Measurements from ENCODE around the gene SIGLEC12. TPM values are rescaled to one million over a fixed set of nuclear protein-coding genes. Genes with fewer than 3 reads are reported as not detected.
A peak's percentile ranks its signal among the peaks of the same experiment; 100 is the strongest.

SIGLEC12 gene
- total and polyA plus RNA-seq, 9 of the 15 experiments (the other 6 are each of a cell fraction or from before 2014, with no cell fraction given), result 0.08 to 1.3 (median 0.54) TPM

- TF ChIP-seq CTCF (IDR thresholded peaks at IDR 0.05 in 2 of 3, conservative IDR thresholded peaks at IDR 0.05 in 1 of 3; ENCODE audit: insufficient read depth in 2 of 3, low read depth in 1 of 3, low read length in 3 of 3) (no peak), POLR2A (conservative IDR thresholded peaks at IDR 0.05) (no peak), MAFG (tag; conservative IDR thresholded peaks at IDR 0.05) (no peak), ZNF354B (CRISPR knock-in tag; IDR thresholded peaks at IDR 0.05) (no peak), CXXC5 (CRISPR knock-in tag; IDR thresholded peaks at IDR 0.05) (no peak), RBM14 (IDR thresholded peaks at IDR 0.05; ENCODE audit: borderline replicate concordance, insufficient read depth, low read depth, low read length) (no peak), ZBTB49 (CRISPR knock-in tag; IDR thresholded peaks at IDR 0.05; ENCODE audit: borderline replicate concordance) (no peak), CAMTA2 (CRISPR knock-in tag; conservative IDR thresholded peaks at IDR 0.05) (no peak), RNF219 (CRISPR knock-in tag; IDR thresholded peaks at IDR 0.05) (no peak), LCOR (CRISPR knock-in tag; IDR thresholded peaks at IDR 0.05) (no peak), MCM3 (IDR thresholded peaks at IDR 0.05) (no peak), ZNF121 (CRISPR knock-in tag; conservative IDR thresholded peaks at IDR 0.05) (no peak), MAFK (IDR thresholded peaks at IDR 0.05; ENCODE audit: low read length) (no peak), CCNT2 (IDR thresholded peaks at IDR 0.05; ENCODE audit: borderline replicate concordance, extremely low read depth, insufficient read length, low read depth, low read length) (no peak), ARID3B (CRISPR knock-in tag; IDR thresholded peaks at IDR 0.05; ENCODE audit: borderline replicate concordance) (0 out of 2 replicates have a peak, but pooled peaks have one; percentile 35), ZNF280B (CRISPR knock-in tag; IDR thresholded peaks at IDR 0.05) (no peak), CEBPG (CRISPR knock-in tag; IDR thresholded peaks at IDR 0.05) (no peak), CEBPG (tag; conservative IDR thresholded peaks at IDR 0.05 in 1 of 2, IDR thresholded peaks at IDR 0.05 in 1 of 2) (no peak), ZNF76 (CRISPR knock-in tag; IDR thresholded peaks at IDR 0.05; ENCODE audit: borderline replicate concordance) (peak; percentile 80; the same call in 1 of the 2 replicates), SP2 (IDR thresholded peaks at IDR 0.05; ENCODE audit: extremely low read depth, low read depth, low read length, poor library complexity, severe bottlenecking) (no peak)
Observed at GRCh38 chr19:51548891-51549305, 47.3 kb upstream of the SIGLEC12 start (continued).

Measured in K562 (cell line).